Gastrocnemius medialis (tissue), 4 donors: Measurements from ENCODE around the gene LRRC8A. TPM values are rescaled to one million over a fixed set of nuclear protein-coding genes. Genes with fewer than 3 reads are reported as not detected.

Source experiments
- ATAC-seq, 2 donors: fragments of 150-250 bp; one replicate each; pipeline ENCODE4 v1.9.1; 2016
- DNase-seq, 2 donors: peaks; one replicate each; pipeline ENCODE4 v3.0.0-alpha.2; 2019
- H3K27ac ChIP-seq, 4 donors: fragments of 200-600 bp; sonication (generic); 1 replicate in 1 of 4; 2 replicates in 3 of 4; pipeline ENCODE4 v1.5.1; 2016 to 2018; ENCODE audit warnings: mild to moderate bottlenecking in 2 of 4, moderate library complexity in 1 of 4
- H3K27me3 ChIP-seq, 3 donors: fragments of 200-600 bp; sonication (generic) in 2 of 3; 1 replicate in 1 of 3; 2 replicates in 2 of 3; pipeline versions ENCODE4 v1.5.1 to v1.6.0; 2016 to 2019; ENCODE audit warnings: mild to moderate bottlenecking in 1 of 3, moderate library complexity in 1 of 3
- H3K36me3 ChIP-seq, 2 donors: fragments of 200-600 bp; sonication (generic) in 1 of 2; one replicate each; pipeline ENCODE4 v1.5.1; 2017 to 2018
- H3K4me1 ChIP-seq, 2 donors: fragments of 200-600 bp; sonication (generic) in 1 of 2; one replicate each; pipeline ENCODE4 v1.5.1; 2016 to 2017; ENCODE audit warnings: mild to moderate bottlenecking in 2 of 2
- H3K4me3 ChIP-seq, 4 donors: fragments of 200-600 bp; sonication (generic) in 3 of 4; 1 replicate in 1 of 4; 2 replicates in 3 of 4; pipeline ENCODE4 v1.5.1; 2016 to 2019; ENCODE audit warnings: mild to moderate bottlenecking in 2 of 4
- H3K9me3 ChIP-seq, 3 donors: fragments of 200-600 bp; sonication (generic) in 2 of 3; 1 replicate in 1 of 3; 2 replicates in 2 of 3; pipeline ENCODE4 v1.5.1; 2016 to 2019
- CTCF ChIP-seq, 5 experiments: fragments of 450-650 bp in 3 of 5; fragments of 200-600 bp in 2 of 5; sonication (generic) in 2 of 5; IDR thresholded peaks in 4 of 5; conservative IDR thresholded peaks in 1 of 5; 1 replicate in 4 of 5; 2 replicates in 1 of 5; pipeline ENCODE4 v1.5.1; 2016 to 2019; ENCODE audit warnings: antibody characterized with exemption in 5 of 5, mild to moderate bottlenecking in 3 of 5, moderate library complexity in 3 of 5
- POLR2A ChIP-seq, 2 donors: fragments of 450-650 bp; IDR thresholded peaks; one replicate each; pipeline ENCODE4 v1.6.1; 2017; ENCODE audit warnings: antibody characterized with exemption in 2 of 2, mild to moderate bottlenecking in 2 of 2, moderate library complexity in 2 of 2
- in situ Hi-C, 4 donors: fragments of 200-750 bp; cut with MboI; loops; one replicate each; pipeline versions ENCODE4 v1.15.0 to v1.8.0; 2017; ENCODE audit warnings: low sequenced_read_pairs in 4 of 4
- intact Hi-C: fragments of 100-400 bp; cut with DNase I; formaldehyde crosslinking; loops from one replicate; pipeline ENCODE4 v1.15.1; 2023; ENCODE audit warnings: low total_unique reads
- total RNA-seq, 4 donors: library from RNA; depleted of rRNA; stranded (reverse); fragments of >200 nt; gene quantifications; one replicate each; pipeline versions ENCODE4 v1.1.0 to v1.2.3, GENCODE V29; 2016

LRRC8A gene
- total RNA-seq, 4 donors from 2014 or later, result 24.4 to 28.4 (median 27.0) TPM

GRCh38 chr9:128895556-128895955, 13.6 kb downstream of the LRRC8A start:
- no peak overlapping the region for H3K4me3 ChIP-seq
- H3K27me3 ChIP-seq, result no peaks in the 10 kb centered on the region
- peaks cover 19 to 23% of the 10 kb centered on the region in 2 donors for H3K4me1 ChIP-seq
- no peak for ATAC-seq
- in situ Hi-C loops (no loop called here), intact Hi-C loops (no loop called here)
- H3K36me3 ChIP-seq, result peaks cover 0 to 35% of the 10 kb centered on the region in 2 donors
- no peak overlapping the region for H3K27ac ChIP-seq
- H3K9me3 ChIP-seq, result no peaks in the 10 kb centered on the region
- no peak for TF ChIP-seq CTCF (IDR thresholded peaks at IDR 0.05 in 4 of 5, conservative IDR thresholded peaks at IDR 0.05 in 1 of 5)
- TF ChIP-seq POLR2A (IDR thresholded peaks at IDR 0.05), result no peak
- no peak for DNase-seq

DNA sequence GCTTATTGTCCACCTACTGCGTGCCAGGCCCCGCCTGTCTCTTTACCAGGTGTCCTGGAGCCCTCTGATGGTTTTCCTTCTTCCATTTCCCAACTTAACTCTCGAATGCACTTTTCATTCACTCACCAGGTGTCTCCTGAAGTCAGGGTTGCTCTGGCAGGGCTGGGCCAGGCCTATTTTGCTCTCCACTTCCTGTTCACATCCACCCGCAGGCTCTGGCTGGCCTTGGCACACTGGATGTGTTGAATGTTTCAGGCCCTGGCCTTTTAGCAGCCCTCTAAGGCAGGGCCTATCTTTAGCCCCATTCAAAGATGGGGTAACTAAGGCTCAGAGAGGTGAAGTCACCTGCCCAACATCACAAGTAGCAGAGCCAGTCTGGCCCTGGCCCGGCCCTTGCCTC, 16.4 kb downstream of the LRRC8A start:
- no peaks in the 10 kb centered on the region for H3K27me3 ChIP-seq
- no peak overlapping the region for H3K4me3 ChIP-seq
- ATAC-seq (no peak), DNase-seq (no peak)
- peaks cover under 1% of the 10 kb centered on the region in 2 donors for H3K4me1 ChIP-seq
- H3K27ac ChIP-seq, result peak overlapping the region; percentile 24 to 60 (median 45)
- intact Hi-C loops (no loop called here), in situ Hi-C loops (no loop called here)
- no peaks in the 10 kb centered on the region for H3K9me3 ChIP-seq
- TF ChIP-seq POLR2A (IDR thresholded peaks at IDR 0.05) (no peak), CTCF (IDR thresholded peaks at IDR 0.05 in 4 of 5, conservative IDR thresholded peaks at IDR 0.05 in 1 of 5) (no peak)
- peaks cover 0 to 29% of the 10 kb centered on the region in 2 donors for H3K36me3 ChIP-seq

DNA sequence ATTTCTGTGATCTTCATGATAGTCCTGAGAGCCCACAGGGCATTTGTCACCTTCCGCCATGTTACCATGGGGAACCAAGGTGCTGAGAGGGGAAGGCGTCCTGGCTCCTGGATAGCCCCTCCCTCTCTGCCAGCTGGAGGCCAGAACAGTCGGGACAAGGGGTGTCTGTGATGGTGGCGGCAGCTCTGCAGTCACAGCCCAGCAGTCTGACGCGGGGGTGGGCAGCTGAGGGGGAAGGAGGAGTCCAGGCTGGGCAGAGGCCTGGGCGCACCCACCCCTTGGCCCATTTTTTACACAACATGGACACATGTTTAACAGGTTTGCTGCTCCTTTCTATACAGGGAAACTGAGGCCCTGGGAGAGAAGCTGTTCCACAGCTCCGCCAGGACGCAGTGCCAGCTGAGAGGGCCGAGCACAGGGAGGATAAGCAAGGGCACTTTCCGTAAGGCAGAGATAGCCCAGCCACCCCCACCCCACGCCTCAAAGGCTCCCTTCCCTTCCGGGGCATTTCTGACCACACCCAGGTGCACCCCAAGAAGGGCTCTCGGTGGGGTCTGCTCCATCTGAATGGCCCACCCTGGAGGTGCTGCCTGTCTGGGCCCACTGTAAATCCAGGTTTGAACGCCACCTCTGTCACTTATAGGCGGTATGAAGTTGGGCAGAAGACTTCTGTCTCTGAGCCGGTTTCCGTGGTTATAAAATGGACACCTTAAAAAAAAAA, 17.1 kb downstream of the LRRC8A start:
- H3K27ac ChIP-seq, result peak overlapping the region; percentile 24 to 60 (median 46)
- no peak for ATAC-seq

DNA sequence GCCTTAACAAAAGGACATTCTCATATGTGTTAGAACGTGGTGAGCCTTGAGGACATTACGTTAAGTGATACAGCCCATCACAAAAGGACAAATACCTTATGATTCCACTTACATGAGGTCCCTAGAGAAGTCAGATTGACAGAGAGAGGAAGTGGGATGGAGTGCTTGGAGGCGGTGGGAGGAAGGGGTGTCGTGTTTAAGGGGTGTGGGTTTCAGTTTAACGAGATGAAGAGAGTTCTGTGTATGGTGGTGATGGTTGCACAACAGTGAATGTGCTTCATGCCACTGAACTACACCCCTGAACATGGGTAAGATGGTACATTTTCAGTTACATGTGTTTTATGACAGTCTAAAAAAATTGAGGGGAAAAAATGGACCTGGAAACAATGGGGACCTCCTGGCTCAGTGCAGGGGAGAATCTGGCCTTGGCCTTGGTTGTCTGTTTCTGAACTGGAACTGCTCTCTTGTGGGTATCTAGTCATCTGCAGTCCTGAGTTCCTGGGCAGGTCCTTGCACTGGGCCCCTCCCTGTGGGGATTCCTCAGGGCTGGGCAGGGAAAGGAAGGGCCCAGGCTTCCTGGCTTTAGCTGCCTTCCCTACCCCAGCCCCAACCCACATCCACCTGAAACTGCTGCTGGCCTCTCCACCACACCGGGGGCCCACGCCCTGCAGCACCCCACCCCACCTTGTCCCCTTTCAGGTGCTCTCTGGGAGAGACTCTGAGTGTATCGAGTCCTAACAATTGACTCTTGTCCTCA, 17.8 kb downstream of the LRRC8A start:
- TF ChIP-seq POLR2A (IDR thresholded peaks at IDR 0.05), result no peak
- ATAC-seq (peak in 1 of 2 donors; percentile 26), DNase-seq (no peak)
- Histone ChIP-seq H3K9me3 (no peaks in the 10 kb centered on the region), H3K4me3 (no peak overlapping the region), H3K4me1 (peaks cover 4 to 13% of the 10 kb centered on the region in 2 donors), H3K36me3 (peaks cover 0 to 29% of the 10 kb centered on the region in 2 donors), H3K27ac (peak overlapping the region; percentile 24 to 60 (median 46)), H3K27me3 (no peaks in the 10 kb centered on the region)
- in situ Hi-C loops, result no loop called here
- intact Hi-C loops, result no loop called here

More for the DNA sequence above, 17.1 kb downstream of the LRRC8A start:
- intact Hi-C loops, result no loop called here
- no peak for DNase-seq
- no peak overlapping the region for H3K4me3 ChIP-seq
- in situ Hi-C loops, result no loop called here
- peaks cover 0 to 29% of the 10 kb centered on the region in 2 donors for H3K36me3 ChIP-seq
- H3K9me3 ChIP-seq, result no peaks in the 10 kb centered on the region
- TF ChIP-seq POLR2A (IDR thresholded peaks at IDR 0.05), result no peak
- no peak for TF ChIP-seq CTCF (IDR thresholded peaks at IDR 0.05 in 4 of 5, conservative IDR thresholded peaks at IDR 0.05 in 1 of 5)
- no peaks in the 10 kb centered on the region for H3K27me3 ChIP-seq
- H3K4me1 ChIP-seq, result peaks cover 4 to 6% of the 10 kb centered on the region in 2 donors

DNA sequence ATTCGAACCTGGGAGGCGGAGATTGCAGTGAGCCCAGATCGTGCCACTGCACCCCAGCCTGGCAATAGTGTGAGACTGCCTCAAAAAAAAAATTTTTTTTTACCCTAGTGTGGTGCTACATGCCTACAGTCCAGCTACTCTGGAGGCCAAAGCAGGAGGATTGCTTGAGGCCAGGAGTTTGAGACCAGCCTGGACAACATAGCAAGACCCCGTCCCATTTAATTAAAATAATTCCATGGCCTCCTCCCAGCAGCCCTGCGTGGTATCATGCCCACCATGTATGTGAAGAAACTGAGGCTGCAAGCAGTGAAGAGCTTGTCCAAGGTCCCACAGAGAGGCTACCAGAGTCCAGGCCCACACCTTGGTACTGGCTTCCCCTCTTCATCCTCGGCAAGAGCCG, 19.4 kb downstream of the LRRC8A start:
- Histone ChIP-seq H3K27me3 (no peaks in the 10 kb centered on the region), H3K4me1 (peaks cover 4 to 13% of the 10 kb centered on the region in 2 donors), H3K27ac (peak overlapping the region; percentile 44 to 68 (median 62)), H3K9me3 (no peaks in the 10 kb centered on the region), H3K4me3 (no peak overlapping the region), H3K36me3 (peaks cover 0 to 20% of the 10 kb centered on the region in 2 donors)
- TF ChIP-seq CTCF (IDR thresholded peaks at IDR 0.05 in 4 of 5, conservative IDR thresholded peaks at IDR 0.05 in 1 of 5) (no peak), POLR2A (IDR thresholded peaks at IDR 0.05) (no peak)
- in situ Hi-C loops (no loop called here), intact Hi-C loops (no loop called here)
- DNase-seq, result no peak
- no peak for ATAC-seq
